ENCODE results near the gene BID.

The BID gene

DNA sequence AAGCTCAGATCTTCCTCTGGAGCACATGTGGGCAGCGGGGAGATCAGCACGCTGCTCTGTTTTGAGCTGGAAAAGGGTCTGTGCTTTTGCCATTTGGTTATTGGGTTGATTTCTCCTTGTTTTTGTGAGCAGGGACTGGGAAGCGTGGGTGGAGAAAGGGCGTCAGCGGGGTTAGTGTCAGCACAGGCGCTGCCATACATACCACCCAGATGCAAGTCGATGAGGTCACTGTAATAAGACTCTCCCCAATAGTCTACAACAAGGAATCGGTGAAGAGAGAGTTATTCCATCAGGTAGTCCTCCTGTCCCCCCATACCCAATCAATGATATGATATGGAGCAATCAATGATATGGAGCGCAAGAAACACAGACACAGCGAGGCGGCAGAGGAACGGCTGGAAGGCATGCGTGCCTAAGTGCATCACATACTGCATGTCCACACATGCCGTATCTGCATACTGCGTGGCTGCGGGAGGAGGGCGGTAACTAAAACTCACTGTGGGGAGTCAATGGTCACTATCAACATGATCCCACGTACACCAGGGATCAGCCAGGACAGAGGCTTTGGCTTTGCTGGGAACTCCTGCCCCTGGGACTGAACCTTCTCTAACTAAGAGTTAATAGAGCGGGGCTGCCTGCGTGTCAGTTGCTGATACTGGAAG, 29.5 kb upstream of the BID start:
- DNase-seq (ENCODE audit: low read depth), result no peak

- no peak for DNase-seq (ENCODE audit: low read depth)
Observed at GRCh38 chr22:17802822-17803221, 28.6 kb upstream of the BID start.

GRCh38 chr22:17802411-17802810, 28.1 kb upstream of the BID start:
- DNase-seq (ENCODE audit: low read depth), result no peak

- no peak for DNase-seq (ENCODE audit: low read depth)
Observed at GRCh38 chr22:17797721-17798559, 23.7 kb upstream of the BID start.

GRCh38 chr22:17796695-17797094, 22.4 kb upstream of the BID start:
- no peak for DNase-seq (ENCODE audit: low read depth)

- no peak for DNase-seq (ENCODE audit: low read depth)
Observed at GRCh38 chr22:17795661-17796548, 21.6 kb upstream of the BID start.

GRCh38 chr22:17794726-17795542, 20.7 kb upstream of the BID start:
- no peak for DNase-seq (ENCODE audit: low read depth)

DNA sequence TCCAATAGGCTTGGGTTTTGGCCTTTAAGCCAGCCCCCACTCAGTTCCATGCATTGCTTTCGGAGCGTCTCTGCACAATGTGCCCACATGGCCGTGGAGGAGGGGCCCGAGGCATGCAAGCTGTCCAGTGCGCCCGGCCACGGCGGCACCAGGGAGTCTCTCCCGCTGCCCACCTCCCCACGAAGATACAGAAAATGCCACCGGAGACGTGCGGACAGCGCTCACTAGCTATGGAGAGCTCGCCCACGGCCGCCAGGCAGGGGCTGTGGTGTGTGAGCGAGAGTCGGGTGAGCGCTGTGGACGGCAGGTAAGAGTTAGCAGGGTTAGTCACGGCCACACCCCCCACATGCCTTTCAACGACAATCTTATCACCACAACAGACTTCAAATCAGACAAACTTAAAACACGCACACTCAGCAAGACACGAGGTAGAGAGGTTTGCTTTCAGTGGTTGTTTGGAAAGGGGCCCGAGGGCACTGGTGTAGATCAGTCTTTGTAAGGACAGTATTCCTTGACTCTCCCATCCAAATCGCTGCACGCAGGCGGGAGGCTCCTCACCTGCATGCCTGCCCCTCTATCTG, 18.7 kb upstream of the BID start:
- DNase-seq (ENCODE audit: low read depth), result no peak

- no peak for DNase-seq (ENCODE audit: low read depth)
Observed at GRCh38 chr22:17792299-17792698, 18.0 kb upstream of the BID start.

- no peak for DNase-seq (ENCODE audit: low read depth)
Observed at GRCh38 chr22:17791196-17791595, 16.9 kb upstream of the BID start.

- no peak for DNase-seq (ENCODE audit: low read depth)
Observed at GRCh38 chr22:17789379-17790200, 15.3 kb upstream of the BID start.

GRCh38 chr22:17788528-17789378, 14.5 kb upstream of the BID start:
- DNase-seq (ENCODE audit: low read depth), result no peak

DNA sequence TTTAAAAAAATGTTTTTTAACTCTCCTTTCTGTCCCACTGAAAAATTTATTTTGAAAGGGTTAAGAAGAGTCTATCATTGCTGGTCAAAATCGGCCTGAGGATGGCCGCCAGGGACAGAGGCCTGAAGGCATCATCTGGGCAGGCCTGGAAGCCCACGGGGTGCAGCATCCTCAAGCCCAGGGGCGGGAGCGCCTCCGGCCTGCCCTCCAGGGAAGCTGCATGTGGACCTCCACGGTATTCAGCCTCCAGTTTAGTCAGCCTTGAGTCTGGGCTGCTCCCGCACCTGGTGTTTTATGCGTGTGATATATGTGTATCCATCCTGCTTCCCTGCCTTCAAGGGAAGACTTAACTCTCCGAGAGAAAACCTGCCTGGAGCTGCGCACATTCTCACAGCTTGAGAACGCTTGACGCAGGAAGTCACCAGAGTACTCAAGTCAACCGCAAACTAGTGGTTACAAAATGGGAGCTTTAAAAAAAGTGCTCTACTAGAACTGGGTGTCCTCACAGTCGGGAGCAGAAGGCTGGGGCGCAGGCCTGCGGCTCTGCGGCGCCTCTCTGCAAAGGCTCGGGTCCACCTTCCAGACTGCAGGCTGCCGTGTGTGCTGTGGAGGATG, 13.6 kb upstream of the BID start:
- DNase-seq (ENCODE audit: low read depth), result no peak

DNA sequence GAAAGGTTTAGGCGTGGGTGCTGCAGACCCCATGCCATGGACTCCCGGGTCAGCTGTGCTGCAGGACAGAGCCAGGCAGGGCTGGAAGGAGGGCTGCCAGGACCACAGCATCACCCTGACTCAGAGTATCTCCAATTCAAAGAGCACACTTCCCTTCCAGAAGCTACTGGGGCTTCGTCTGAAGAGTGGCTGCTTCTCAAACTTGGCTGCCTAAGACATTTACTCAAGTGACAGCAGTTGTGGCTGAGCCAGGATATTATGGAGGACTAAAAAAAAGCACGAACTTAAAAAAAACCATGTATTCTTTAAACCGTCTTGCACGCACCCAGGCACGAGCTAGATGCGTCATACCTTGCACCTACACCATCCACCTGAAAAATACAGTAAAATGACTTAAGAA, 13.0 kb upstream of the BID start:
- no peak for DNase-seq (ENCODE audit: low read depth)

GRCh38 chr22:17786435-17787161, 12.3 kb upstream of the BID start:
- DNase-seq (ENCODE audit: low read depth), result no peak

GRCh38 chr22:17785185-17786184, 11.2 kb upstream of the BID start:
- DNase-seq (ENCODE audit: low read depth), result no peak

GRCh38 chr22:17784776-17785175, 10.5 kb upstream of the BID start:
- no peak for DNase-seq (ENCODE audit: low read depth)
